WTC11 (cell line): ENCODE measurements around the gene EVA1C. TPM values are rescaled to one million over a fixed set of nuclear protein-coding genes. Genes with fewer than 3 reads are reported as not detected.
A peak's percentile ranks its signal among the peaks of the same experiment; 100 is the strongest.

Source experiments
- ATAC-seq: fragments of 200-7000 bp; cut with Tn5 transposase; 2 replicates; pipeline ENCODE4 v1.10.0; 2021; ENCODE audit warnings: mild to moderate bottlenecking, moderate library complexity
- Bru-seq: library from RNA; stranded (reverse); fragments of 400-500 nt; gene quantifications from one replicate; lab custom pipeline; 2021; lab: Mats Ljungman, UMichigan
- CTCF ChIA-PET: fragments of 300-600 bp; sonication (Branson Sonifier 250); formaldehyde crosslinking; loops from one replicate; lab custom pipeline; 2021; ENCODE audit warnings: antibody characterized with exemption; lab: Charles Lee
- POLR2A ChIA-PET: fragments of 350-600 bp; sonication (Branson Sonifier 250); formaldehyde crosslinking; loops from one replicate; lab custom pipeline; 2021; ENCODE audit warnings: antibody characterized with exemption; lab: Charles Lee
- DNase-seq: peaks from one replicate; pipeline ENCODE4 v3.0.0; 2021; ENCODE audit warnings: low spot score
- H3K27ac Mint-ChIP-seq: 2 replicates; pipeline ENCODE4 v1.8.0; 2021; ENCODE audit warnings: mixed read lengths
- H3K27me3 Mint-ChIP-seq: 2 replicates; pipeline ENCODE4 v1.8.0; 2021; ENCODE audit warnings: low read depth, mild to moderate bottlenecking, moderate library complexity, mixed read lengths
- H3K36me3 Mint-ChIP-seq: 2 replicates; pipeline ENCODE4 v1.8.0; 2021; ENCODE audit warnings: mixed read lengths
- H3K4me1 Mint-ChIP-seq: 2 replicates; pipeline ENCODE4 v1.8.0; 2022; ENCODE audit warnings: mixed read lengths
- H3K4me3 Mint-ChIP-seq: 2 replicates; pipeline ENCODE4 v1.8.0; 2021; ENCODE audit warnings: mild to moderate bottlenecking, moderate library complexity, mixed read lengths
- H3K9me3 Mint-ChIP-seq: 2 replicates; pipeline ENCODE4 v1.8.0; 2021; ENCODE audit warnings: mixed read lengths
- CBFB ChIP-seq: sonication (generic); formaldehyde crosslinking; IDR thresholded peaks from 2 replicates; pipeline ENCODE4 v1.8.1; 2022; ENCODE audit warnings: mild to moderate bottlenecking, low read depth, missing genetic modification reagents
- FOXJ3 ChIP-seq: sonication (generic); formaldehyde crosslinking; IDR thresholded peaks from 2 replicates; pipeline ENCODE4 v1.9.0; 2021; ENCODE audit warnings: missing genetic modification reagents, mild to moderate bottlenecking, borderline replicate concordance
- FOXK1 ChIP-seq: sonication (generic); formaldehyde crosslinking; IDR thresholded peaks from 2 replicates; pipeline ENCODE4 v1.8.0; 2022; ENCODE audit warnings: mild to moderate bottlenecking, moderate library complexity, missing genetic modification reagents
- GABPB1 ChIP-seq: sonication (generic); formaldehyde crosslinking; IDR thresholded peaks from 2 replicates; pipeline ENCODE4 v1.8.1; 2023; ENCODE audit warnings: mild to moderate bottlenecking, missing genetic modification reagents
- GTF2I ChIP-seq: fragments of 250-450 bp; sonication (Bioruptor Pico); conservative IDR thresholded peaks from 2 replicates; pipeline ENCODE4 v1.4.0; 2021; ENCODE audit warnings: mild to moderate bottlenecking
- JAZF1 ChIP-seq: fragments of 250-450 bp; sonication (Bioruptor Pico); IDR thresholded peaks from 2 replicates; pipeline ENCODE4 v1.9.0; 2021; ENCODE audit warnings: moderate library complexity, mild to moderate bottlenecking, inconsistent platforms
- PRRX2 ChIP-seq: fragments of 250-450 bp; sonication (Bioruptor Pico); IDR thresholded peaks from 2 replicates; pipeline ENCODE4 v1.8.0; 2021; ENCODE audit warnings: mild to moderate bottlenecking
- SP1 ChIP-seq: sonication (generic); formaldehyde crosslinking; conservative IDR thresholded peaks from 2 replicates; pipeline ENCODE4 v1.8.1; 2022; ENCODE audit warnings: missing genetic modification reagents
- TEAD1 ChIP-seq: sonication (generic); formaldehyde crosslinking; IDR thresholded peaks from 2 replicates; pipeline ENCODE4 v1.8.0; 2022; ENCODE audit warnings: mild to moderate bottlenecking, missing genetic modification reagents
- TEAD4 ChIP-seq: sonication (generic); formaldehyde crosslinking; IDR thresholded peaks from 2 replicates; pipeline ENCODE4 v1.8.0; 2022; ENCODE audit warnings: mild to moderate bottlenecking, missing genetic modification reagents
- ZBTB21 ChIP-seq: sonication (generic); formaldehyde crosslinking; IDR thresholded peaks from 2 replicates; pipeline ENCODE4 v1.8.1; 2023; ENCODE audit warnings: mild to moderate bottlenecking, missing genetic modification reagents, borderline replicate concordance
- ZNF121 ChIP-seq: sonication (generic); formaldehyde crosslinking; IDR thresholded peaks from 2 replicates; pipeline ENCODE4 v1.8.0; 2023; ENCODE audit warnings: missing genetic modification reagents
- ZNF138 ChIP-seq: sonication (generic); formaldehyde crosslinking; conservative IDR thresholded peaks from 2 replicates; pipeline ENCODE4 v1.8.1; 2022; ENCODE audit warnings: mild to moderate bottlenecking, moderate library complexity, missing genetic modification reagents
- ZNF219 ChIP-seq: sonication (generic); formaldehyde crosslinking; IDR thresholded peaks from 2 replicates; pipeline ENCODE4 v1.8.0; 2023; ENCODE audit warnings: missing genetic modification reagents, mild to moderate bottlenecking, borderline replicate concordance
- ZNF232 ChIP-seq: sonication (generic); formaldehyde crosslinking; IDR thresholded peaks from 2 replicates; pipeline ENCODE4 v1.8.0; 2022; ENCODE audit warnings: mild to moderate bottlenecking, missing genetic modification reagents
- ZNF396 ChIP-seq: fragments of 250-450 bp; sonication (Bioruptor Pico); IDR thresholded peaks from 2 replicates; pipeline ENCODE4 v1.8.0; 2021; ENCODE audit warnings: mild to moderate bottlenecking, moderate library complexity, borderline replicate concordance
- long read RNA-seq, 3 experiments: library from RNA in 1 of 3; library from capped mRNA in 1 of 3; library from polyadenylated mRNA in 1 of 3; unstranded in 2 of 3; stranded (forward) in 1 of 3; transcript quantifications; one replicate each; pipeline ENCODE4 v2.0.0, GENCODE V29; 2021
- total RNA-seq: library from RNA; stranded (reverse); gene quantifications from 3 replicates; pipeline ENCODE4 v1.2.3, GENCODE V29; 2021
- TF ChIP-seq, protein P1 (sequence below): fragments of 250-450 bp; sonication (Bioruptor Pico); IDR thresholded peaks from 2 replicates; pipeline ENCODE4 v1.8.0; 2021; ENCODE audit warnings: mild to moderate bottlenecking
- TF ChIP-seq, protein P2 (sequence below): sonication (generic); formaldehyde crosslinking; IDR thresholded peaks from 2 replicates; pipeline ENCODE4 v1.8.1; 2022; ENCODE audit warnings: mild to moderate bottlenecking, moderate library complexity, missing genetic modification reagents
- TF ChIP-seq, protein P3 (sequence below): sonication (generic); formaldehyde crosslinking; IDR thresholded peaks from 2 replicates; pipeline ENCODE4 v1.8.0; 2022; ENCODE audit warnings: mild to moderate bottlenecking, missing genetic modification reagents
- TF ChIP-seq, protein P4 (sequence below): sonication (generic); formaldehyde crosslinking; conservative IDR thresholded peaks from 2 replicates; pipeline ENCODE4 v1.8.1; 2022; ENCODE audit warnings: mild to moderate bottlenecking, missing genetic modification reagents
- TF ChIP-seq, protein P5 (sequence below): sonication (generic); formaldehyde crosslinking; IDR thresholded peaks from 2 replicates; pipeline ENCODE4 v1.8.0; 2023; ENCODE audit warnings: missing genetic modification reagents
- TF ChIP-seq, protein P6 (sequence below): sonication (generic); formaldehyde crosslinking; IDR thresholded peaks from 2 replicates; pipeline ENCODE4 v1.8.0; 2022; ENCODE audit warnings: mild to moderate bottlenecking, missing genetic modification reagents
- TF ChIP-seq, protein P7 (sequence below): fragments of 250-450 bp; sonication (Bioruptor Pico); IDR thresholded peaks from 2 replicates; pipeline ENCODE4 v1.9.0; 2021; ENCODE audit warnings: mild to moderate bottlenecking, borderline replicate concordance

EVA1C gene, protein sequence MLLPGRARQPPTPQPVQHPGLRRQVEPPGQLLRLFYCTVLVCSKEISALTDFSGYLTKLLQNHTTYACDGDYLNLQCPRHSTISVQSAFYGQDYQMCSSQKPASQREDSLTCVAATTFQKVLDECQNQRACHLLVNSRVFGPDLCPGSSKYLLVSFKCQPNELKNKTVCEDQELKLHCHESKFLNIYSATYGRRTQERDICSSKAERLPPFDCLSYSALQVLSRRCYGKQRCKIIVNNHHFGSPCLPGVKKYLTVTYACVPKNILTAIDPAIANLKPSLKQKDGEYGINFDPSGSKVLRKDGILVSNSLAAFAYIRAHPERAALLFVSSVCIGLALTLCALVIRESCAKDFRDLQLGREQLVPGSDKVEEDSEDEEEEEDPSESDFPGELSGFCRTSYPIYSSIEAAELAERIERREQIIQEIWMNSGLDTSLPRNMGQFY
- total RNA-seq (2.3 to 3.6 TPM (median 3.1 TPM) in 3 replicates), Bru-seq, nascent RNA (percentile 41 among the genes with signal in this experiment)
- long read RNA-seq, experiment 1, partial matches to known transcripts: 0 of 8 reads
- long read RNA-seq, experiment 1, other reads (novel, unspliced or antisense): 6 of 8 reads
- long read RNA-seq, experiment 2, partial matches to known transcripts: 0 of 1 reads
- long read RNA-seq, experiment 2, other reads (novel, unspliced or antisense): 1 of 1 reads
- long read RNA-seq, experiment 3: 0 reads

DNA sequence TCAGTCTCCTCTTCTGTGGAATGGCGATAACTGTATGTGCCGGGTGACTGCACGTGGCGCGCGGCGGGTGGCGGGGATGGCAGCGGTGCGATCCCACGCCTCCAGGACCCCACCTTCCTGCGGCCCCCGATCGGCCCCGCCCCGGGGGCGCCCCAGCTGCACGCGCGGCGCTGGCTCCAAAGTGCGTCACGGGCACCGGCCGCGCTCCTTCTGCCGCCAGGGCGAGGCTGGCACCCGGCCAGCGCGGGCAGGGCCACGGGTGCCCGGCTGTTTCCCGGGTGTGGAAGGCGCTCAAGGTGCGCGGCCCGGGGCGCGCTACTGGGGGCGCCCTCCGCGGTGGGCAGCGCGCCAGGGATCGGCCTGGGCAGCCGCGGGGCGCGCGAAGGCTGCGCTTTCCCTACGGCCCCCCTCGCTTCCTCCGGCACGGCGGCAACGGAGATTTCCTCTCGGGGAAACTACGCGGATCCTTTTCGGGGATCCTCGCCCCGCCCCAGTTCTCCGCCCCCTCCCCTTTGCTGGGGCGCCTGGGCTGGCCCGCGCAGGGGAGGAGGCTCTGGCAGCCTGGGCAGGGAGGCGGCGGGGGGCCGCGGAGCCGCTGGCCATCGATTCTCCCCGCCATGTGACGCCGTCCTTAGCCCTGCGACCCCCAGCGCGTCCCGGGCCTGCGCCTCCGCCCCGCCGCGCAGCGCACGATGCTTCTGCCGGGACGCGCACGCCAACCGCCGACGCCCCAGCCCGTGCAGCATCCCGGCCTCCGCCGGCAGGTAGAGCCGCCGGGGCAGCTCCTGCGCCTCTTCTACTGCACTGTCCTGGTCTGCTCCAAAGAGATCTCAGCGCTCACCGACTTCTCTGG is at the start of gene EVA1C:
Gene EVA1C, plus strand, starts transcription at position 545 of the 853 bp plus-strand sequence. Its CDS starts 148 bp downstream, at position 693.
- ATAC-seq: peak; percentile 80
- POLR2A ChIA-PET: interaction anchor here (1.4 kb wide), 1 partner anchor 188 kb away, joined by 4 read pairs; no protein-coding TSS in a partner anchor
- Mint-ChIP-seq H3K36me3 (no peaks in the 10 kb centered on the region), H3K27ac (no peak within 1 kb of the TSS), H3K9me3 (no peaks in the 10 kb centered on the region), H3K27me3 (peaks cover 60% of the 10 kb centered on the region), H3K4me1 (peaks cover 33% of the 10 kb centered on the region), H3K4me3 (peak within 1 kb of the TSS; percentile 83)
- DNase-seq: peak; percentile 60
- CTCF ChIA-PET: interaction anchor here (1.2 to 4.6 kb wide), 10 partner anchors 9 to 200 kb away, joined by 3 to 24 read pairs (median 5); partner anchors contain the start of gene CFAP298
- TF ChIP-seq PRRX2 (CRISPR knock-in tag): no peak
- TF ChIP-seq ZNF396 (CRISPR knock-in tag): no peak
- peak; percentile 63; the same call in 1 of the 2 replicates for TF ChIP-seq ZNF232 (CRISPR knock-in tag)
- no peak for TF ChIP-seq GABPB1 (CRISPR knock-in tag)
- no peak for TF ChIP-seq GTF2I
- TF ChIP-seq, protein P1, sequence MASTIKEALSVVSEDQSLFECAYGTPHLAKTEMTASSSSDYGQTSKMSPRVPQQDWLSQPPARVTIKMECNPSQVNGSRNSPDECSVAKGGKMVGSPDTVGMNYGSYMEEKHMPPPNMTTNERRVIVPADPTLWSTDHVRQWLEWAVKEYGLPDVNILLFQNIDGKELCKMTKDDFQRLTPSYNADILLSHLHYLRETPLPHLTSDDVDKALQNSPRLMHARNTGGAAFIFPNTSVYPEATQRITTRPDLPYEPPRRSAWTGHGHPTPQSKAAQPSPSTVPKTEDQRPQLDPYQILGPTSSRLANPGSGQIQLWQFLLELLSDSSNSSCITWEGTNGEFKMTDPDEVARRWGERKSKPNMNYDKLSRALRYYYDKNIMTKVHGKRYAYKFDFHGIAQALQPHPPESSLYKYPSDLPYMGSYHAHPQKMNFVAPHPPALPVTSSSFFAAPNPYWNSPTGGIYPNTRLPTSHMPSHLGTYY (CRISPR knock-in tag): no peak
- no peak for TF ChIP-seq FOXJ3 (CRISPR knock-in tag)
- peak; percentile 75; the same call in 1 of the 2 replicates for TF ChIP-seq FOXK1 (CRISPR knock-in tag)
- TF ChIP-seq, protein P2, sequence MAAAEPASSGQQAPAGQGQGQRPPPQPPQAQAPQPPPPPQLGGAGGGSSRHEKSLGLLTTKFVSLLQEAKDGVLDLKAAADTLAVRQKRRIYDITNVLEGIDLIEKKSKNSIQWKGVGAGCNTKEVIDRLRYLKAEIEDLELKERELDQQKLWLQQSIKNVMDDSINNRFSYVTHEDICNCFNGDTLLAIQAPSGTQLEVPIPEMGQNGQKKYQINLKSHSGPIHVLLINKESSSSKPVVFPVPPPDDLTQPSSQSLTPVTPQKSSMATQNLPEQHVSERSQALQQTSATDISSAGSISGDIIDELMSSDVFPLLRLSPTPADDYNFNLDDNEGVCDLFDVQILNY (CRISPR knock-in tag): peak; percentile 21; the same call in 1 of the 2 replicates
- TF ChIP-seq, protein P3, sequence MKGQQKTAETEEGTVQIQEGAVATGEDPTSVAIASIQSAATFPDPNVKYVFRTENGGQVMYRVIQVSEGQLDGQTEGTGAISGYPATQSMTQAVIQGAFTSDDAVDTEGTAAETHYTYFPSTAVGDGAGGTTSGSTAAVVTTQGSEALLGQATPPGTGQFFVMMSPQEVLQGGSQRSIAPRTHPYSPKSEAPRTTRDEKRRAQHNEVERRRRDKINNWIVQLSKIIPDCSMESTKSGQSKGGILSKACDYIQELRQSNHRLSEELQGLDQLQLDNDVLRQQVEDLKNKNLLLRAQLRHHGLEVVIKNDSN (CRISPR knock-in tag): no peak
- TF ChIP-seq ZBTB21 (CRISPR knock-in tag): peak; percentile 63; the same call in 1 of the 2 replicates
- TF ChIP-seq TEAD4: no peak
- no peak for TF ChIP-seq JAZF1 (CRISPR knock-in tag)
- TF ChIP-seq ZNF121 (CRISPR knock-in tag): peak; percentile 97; the same call in 1 of the 2 replicates
- TF ChIP-seq, protein P4, sequence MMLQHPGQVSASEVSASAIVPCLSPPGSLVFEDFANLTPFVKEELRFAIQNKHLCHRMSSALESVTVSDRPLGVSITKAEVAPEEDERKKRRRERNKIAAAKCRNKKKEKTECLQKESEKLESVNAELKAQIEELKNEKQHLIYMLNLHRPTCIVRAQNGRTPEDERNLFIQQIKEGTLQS: no peak
- TF ChIP-seq SP1 (CRISPR knock-in tag): no peak
- TF ChIP-seq, protein P5, sequence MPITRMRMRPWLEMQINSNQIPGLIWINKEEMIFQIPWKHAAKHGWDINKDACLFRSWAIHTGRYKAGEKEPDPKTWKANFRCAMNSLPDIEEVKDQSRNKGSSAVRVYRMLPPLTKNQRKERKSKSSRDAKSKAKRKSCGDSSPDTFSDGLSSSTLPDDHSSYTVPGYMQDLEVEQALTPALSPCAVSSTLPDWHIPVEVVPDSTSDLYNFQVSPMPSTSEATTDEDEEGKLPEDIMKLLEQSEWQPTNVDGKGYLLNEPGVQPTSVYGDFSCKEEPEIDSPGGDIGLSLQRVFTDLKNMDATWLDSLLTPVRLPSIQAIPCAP: 0 out of 2 replicates have a peak, but pooled peaks have one; percentile 77
- TF ChIP-seq TEAD1 (CRISPR knock-in tag): no peak
- TF ChIP-seq ZNF219: no peak
- TF ChIP-seq, protein P6, sequence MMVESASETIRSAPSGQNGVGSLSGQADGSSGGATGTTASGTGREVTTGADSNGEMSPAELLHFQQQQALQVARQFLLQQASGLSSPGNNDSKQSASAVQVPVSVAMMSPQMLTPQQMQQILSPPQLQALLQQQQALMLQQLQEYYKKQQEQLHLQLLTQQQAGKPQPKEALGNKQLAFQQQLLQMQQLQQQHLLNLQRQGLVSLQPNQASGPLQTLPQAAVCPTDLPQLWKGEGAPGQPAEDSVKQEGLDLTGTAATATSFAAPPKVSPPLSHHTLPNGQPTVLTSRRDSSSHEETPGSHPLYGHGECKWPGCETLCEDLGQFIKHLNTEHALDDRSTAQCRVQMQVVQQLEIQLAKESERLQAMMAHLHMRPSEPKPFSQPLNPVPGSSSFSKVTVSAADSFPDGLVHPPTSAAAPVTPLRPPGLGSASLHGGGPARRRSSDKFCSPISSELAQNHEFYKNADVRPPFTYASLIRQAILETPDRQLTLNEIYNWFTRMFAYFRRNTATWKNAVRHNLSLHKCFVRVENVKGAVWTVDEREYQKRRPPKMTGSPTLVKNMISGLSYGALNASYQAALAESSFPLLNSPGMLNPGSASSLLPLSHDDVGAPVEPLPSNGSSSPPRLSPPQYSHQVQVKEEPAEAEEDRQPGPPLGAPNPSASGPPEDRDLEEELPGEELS: peak; percentile 92
- TF ChIP-seq, protein P7, sequence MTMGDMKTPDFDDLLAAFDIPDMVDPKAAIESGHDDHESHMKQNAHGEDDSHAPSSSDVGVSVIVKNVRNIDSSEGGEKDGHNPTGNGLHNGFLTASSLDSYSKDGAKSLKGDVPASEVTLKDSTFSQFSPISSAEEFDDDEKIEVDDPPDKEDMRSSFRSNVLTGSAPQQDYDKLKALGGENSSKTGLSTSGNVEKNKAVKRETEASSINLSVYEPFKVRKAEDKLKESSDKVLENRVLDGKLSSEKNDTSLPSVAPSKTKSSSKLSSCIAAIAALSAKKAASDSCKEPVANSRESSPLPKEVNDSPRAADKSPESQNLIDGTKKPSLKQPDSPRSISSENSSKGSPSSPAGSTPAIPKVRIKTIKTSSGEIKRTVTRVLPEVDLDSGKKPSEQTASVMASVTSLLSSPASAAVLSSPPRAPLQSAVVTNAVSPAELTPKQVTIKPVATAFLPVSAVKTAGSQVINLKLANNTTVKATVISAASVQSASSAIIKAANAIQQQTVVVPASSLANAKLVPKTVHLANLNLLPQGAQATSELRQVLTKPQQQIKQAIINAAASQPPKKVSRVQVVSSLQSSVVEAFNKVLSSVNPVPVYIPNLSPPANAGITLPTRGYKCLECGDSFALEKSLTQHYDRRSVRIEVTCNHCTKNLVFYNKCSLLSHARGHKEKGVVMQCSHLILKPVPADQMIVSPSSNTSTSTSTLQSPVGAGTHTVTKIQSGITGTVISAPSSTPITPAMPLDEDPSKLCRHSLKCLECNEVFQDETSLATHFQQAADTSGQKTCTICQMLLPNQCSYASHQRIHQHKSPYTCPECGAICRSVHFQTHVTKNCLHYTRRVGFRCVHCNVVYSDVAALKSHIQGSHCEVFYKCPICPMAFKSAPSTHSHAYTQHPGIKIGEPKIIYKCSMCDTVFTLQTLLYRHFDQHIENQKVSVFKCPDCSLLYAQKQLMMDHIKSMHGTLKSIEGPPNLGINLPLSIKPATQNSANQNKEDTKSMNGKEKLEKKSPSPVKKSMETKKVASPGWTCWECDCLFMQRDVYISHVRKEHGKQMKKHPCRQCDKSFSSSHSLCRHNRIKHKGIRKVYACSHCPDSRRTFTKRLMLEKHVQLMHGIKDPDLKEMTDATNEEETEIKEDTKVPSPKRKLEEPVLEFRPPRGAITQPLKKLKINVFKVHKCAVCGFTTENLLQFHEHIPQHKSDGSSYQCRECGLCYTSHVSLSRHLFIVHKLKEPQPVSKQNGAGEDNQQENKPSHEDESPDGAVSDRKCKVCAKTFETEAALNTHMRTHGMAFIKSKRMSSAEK (CRISPR knock-in tag): no peak
- no peak for TF ChIP-seq CBFB (CRISPR knock-in tag)
- 0 out of 2 replicates have a peak, but pooled peaks have one; percentile 70 for TF ChIP-seq ZNF138
